HG02870 (cell line): Measurements from ENCODE around the gene ROR1.
"Not testable (repeated sequence)": the region's sequence is repeated elsewhere in the genome, so short reads cannot be mapped to it uniquely, and the experiment has no call there.

Source experiments
- ATAC-seq: cut with Tn5 transposase; IDR thresholded peaks from one replicate; pipeline ENCODE4 v1.9.1; 2021; ENCODE audit warnings: mild to moderate bottlenecking, moderate library complexity; ENCODE audit not compliant: unreplicated experiment

ROR1 gene

GRCh38 chr1:63790989-63791388 is 17.2 kb downstream of the ROR1 start:
- no peak for ATAC-seq

- no peak for ATAC-seq
Measured at GRCh38 chr1:63792152-63792551, 18.3 kb downstream of the ROR1 start.

GRCh38 chr1:63793741-63794240 is 20.0 kb downstream of the ROR1 start:
- ATAC-seq, result no peak

DNA sequence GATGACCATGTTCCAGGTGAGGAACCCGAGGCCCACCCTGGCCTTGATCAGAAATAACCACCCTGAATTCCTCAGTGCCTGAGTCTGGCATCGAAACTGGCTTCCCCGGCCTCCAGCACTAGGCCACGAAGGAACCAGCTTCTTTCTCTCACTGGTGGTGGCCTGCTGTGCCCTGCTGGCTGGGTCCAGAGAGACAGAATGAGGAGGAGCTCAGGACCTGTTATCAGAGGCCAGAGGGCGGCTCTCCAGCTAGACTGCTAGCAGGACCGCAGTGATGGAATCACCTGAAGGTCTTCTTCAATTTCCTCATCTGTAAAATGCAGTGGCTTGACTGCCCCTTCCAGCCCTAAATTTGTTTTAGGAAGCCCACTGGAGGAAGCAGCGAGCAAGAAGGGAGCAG is 20.5 kb downstream of the ROR1 start:
- ATAC-seq, result no peak

DNA sequence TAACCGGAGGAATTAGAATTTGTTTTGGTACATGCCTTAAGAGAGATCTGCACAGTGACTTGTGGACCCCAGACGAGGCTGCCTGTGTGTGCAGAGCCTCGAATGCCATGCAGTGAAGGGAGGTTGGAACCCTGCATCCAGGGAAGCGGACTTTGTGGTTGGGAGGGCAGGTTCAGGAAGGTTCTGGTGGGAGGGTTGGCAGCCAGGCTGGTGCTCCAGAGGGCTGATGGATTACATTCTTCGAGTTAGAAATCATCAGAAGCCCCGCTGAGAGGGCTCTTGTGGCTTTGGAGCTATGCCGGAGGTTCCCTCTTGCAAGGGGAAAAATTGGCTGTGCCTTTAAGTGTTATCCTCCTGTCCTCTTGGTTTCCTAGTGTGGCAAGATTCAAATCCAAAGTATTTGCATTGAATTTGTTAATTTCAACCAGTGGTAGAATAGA is 21.1 kb downstream of the ROR1 start:
- no peak for ATAC-seq

DNA sequence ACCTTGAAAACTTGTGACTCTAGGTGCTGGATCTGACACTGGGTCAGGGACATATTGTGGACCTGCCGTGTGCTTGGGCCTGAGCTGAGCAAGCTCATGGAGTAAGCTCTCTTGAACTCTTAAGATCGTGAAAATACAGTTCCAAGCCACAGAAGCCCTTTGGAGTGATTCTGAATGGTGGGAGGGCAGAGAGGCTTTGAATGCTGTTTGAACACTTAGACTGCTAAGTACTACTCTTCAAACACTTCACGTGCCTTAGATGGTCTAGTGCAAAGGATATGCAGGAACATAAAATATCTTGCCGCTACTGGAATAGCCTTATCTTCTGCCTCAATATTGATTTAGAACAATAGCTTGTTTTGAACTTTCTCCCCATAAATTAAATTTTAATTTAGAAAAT is 21.6 kb downstream of the ROR1 start:
- ATAC-seq, result no peak

DNA sequence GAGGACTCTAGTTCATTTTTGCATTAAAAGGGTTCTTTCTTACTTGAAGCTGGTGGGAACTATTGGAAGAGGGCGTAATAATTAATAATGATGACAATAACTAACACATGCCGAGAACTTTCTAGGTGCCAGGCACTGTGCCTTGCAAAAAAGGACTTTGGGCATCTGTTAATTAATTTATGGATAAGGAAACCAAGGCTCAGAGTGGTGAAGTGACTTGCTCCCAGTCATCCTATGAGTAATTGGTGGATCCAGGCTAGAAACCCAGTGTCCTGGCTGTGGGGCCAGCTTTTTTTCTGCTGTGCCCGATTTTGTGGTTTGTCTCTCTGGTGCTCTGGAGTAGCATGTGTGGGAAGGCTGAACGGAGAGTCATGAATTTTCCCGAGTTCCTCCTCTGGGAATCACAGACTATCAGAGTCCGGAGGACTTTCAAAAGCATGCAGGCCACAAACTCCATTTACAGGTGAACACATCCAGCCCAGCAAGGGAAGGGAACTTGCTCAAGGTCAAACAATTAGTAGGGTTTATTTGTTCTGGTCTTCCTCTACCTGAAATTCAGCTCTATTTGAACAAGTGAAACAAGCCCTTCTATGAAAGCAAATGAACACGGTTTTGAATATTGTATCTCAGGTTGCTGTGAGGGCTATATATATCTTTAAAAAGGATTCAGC is 23.4 kb downstream of the ROR1 start:
- ATAC-seq, result no peak

GRCh38 chr1:63798284-63798683 is 24.5 kb downstream of the ROR1 start:
- ATAC-seq, result no peak

GRCh38 chr1:63799307-63799706 is 25.5 kb downstream of the ROR1 start:
- no peak for ATAC-seq

GRCh38 chr1:63799820-63800219 is 26.0 kb downstream of the ROR1 start:
- ATAC-seq, result no peak

GRCh38 chr1:63802109-63802508 is 28.3 kb downstream of the ROR1 start:
- ATAC-seq, result no peak

- no peak for ATAC-seq
Measured at GRCh38 chr1:63804829-63805484, 31.1 kb downstream of the ROR1 start.

DNA sequence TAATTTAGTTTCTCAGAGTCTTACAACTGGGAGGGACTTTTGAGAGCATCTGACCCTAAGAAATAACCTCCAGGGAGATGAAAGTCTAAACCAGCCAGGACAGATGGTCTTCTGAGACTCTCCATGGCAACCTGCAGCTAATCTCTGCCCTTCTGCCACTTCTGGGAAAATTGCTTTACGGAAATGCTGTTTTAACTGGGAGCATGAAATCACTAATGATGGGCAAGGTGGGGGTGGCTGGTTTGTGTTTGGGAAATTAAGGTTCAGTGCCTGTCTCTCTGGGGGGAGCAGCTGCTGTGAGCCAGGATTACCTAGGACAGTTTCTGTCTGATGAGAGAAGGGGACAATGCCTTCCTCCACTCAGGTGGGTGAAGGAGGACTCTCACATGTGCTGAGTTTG is 33.2 kb downstream of the ROR1 start:
- ATAC-seq, result no peak

DNA sequence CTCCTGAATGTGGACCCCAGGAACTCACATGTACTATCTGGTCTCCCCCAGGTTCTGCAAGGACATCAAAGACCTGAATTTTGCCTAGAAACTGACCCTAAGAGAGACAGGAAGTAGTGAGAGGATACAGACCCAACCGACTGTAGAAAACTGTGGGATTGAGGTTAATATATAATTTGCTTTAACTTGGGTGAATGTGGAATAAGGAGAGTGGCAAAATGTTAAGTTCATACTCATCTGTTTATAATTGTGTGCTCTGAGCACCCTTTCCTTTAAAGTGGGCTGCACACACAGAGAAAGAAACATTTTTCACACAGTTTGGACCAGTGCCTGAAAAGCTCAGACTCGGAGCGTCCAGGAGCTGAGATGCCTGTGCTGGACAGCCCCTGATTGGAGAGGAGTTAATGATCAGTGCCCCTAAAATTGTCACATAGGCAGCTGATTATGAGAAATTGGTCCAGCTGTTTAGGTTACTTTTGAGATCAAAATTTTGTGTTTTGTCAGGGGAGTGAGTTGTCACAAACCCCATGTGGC is 37.2 kb downstream of the ROR1 start:
- no peak for ATAC-seq

- ATAC-seq, result no peak
Measured at GRCh38 chr1:63812071-63812700, 38.4 kb downstream of the ROR1 start.

DNA sequence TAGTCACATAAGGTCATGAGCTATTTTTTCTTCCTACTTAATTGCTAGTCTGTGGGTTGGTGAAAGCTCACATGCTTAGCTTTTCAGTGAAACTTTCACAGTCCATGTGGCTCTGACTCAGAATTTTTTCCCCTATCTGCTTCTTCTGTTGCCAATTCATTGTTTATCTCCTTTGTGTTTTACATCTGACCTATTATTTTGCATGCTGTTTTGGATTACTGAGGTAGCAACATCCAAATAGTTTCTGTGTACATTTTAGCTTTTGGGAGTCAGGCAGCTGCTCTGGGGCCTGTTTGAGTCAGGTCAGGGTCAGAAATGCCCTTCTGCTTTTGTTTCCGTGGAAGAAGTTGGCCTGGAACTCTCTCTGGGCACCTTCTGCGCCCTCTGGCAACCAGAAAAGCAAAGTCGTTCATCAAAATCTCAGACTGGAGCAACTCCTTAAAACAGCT is 40.0 kb downstream of the ROR1 start:
- ATAC-seq, result peak; percentile 72

DNA sequence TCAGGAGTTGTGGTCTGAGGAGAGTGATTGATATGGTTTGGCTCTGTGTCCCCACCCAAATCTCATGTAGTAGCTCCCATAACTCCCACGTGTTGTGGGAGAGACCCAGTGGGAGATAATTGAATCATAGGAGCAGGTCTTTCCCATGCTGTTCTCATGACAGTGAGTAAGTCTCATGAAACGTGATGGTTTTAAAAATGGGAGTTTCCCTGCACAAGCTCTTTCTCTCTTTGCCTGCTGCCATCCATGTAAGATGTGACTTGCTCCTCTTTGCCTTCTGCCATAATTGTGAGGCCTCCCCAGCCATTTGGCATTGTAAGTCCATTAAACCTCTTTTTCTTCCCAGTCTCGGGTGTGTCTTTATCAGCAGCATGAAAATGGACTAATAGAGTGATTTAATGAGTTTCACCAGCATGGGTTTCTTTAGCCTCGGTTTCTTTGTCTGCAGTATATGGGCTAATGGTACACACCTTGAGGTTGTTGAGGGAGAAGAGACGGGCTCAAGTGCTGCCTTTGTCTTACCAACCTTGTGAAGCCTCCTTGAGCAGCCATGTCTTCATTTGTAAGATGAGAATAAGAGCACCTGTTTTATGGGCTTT is 42.5 kb downstream of the ROR1 start:
- not testable (repeated sequence) for ATAC-seq

- no peak for ATAC-seq
Measured at GRCh38 chr1:63817152-63817667, 43.4 kb downstream of the ROR1 start.

- ATAC-seq, result no peak
Measured at GRCh38 chr1:63817700-63818099, 43.9 kb downstream of the ROR1 start.

- ATAC-seq, result no peak
Measured at GRCh38 chr1:63818567-63819325, 44.9 kb downstream of the ROR1 start.
